OCI-LY3 (cell line): ENCODE measurements around the gene PPP1R14D.
"Not testable (repeated sequence)": the region's sequence is repeated elsewhere in the genome, so short reads cannot be mapped to it uniquely, and the experiment has no call there.

Source experiments
- H2AFZ ChIP-seq: fragments of 200-600, 300-600 bp; shearing (Covaris generic); 2 replicates; pipeline ENCODE4 v1.6.0; 2014; ENCODE audit warnings: antibody characterized with exemption, low read depth, low read length
- H3K27ac ChIP-seq: fragments of 200-600, 300-600 bp; sonication (generic); 2 replicates; pipeline ENCODE4 v1.5.1; 2014; ENCODE audit warnings: mild to moderate bottlenecking, low read length, moderate library complexity, mixed read lengths
- H3K27me3 ChIP-seq: fragments of 200-600, 300-600 bp; sonication (generic); 2 replicates; pipeline ENCODE4 v1.6.1; 2014; ENCODE audit warnings: low read depth, low read length, mixed read lengths
- H3K36me3 ChIP-seq: fragments of 200-600, 300-600 bp; sonication (generic); replicated peaks from 2 replicates; pipeline ENCODE3; 2014; ENCODE audit warnings: low read depth, low read length, mixed read lengths
- H3K4me1 ChIP-seq: fragments of 300-600, 200-600 bp; sonication (generic); 2 replicates; pipeline ENCODE4 v1.6.1; 2014; ENCODE audit warnings: low read length, mixed read lengths
- H3K4me2 ChIP-seq: fragments of 200-600, 300-600 bp; sonication (generic); 2 replicates; pipeline ENCODE4 v1.6.1; 2014; ENCODE audit warnings: low read length, mixed read lengths
- H3K4me3 ChIP-seq: fragments of 300-600, 200-600 bp; sonication (generic); 2 replicates; pipeline ENCODE4 v1.5.1; 2014; ENCODE audit warnings: antibody characterized with exemption, mild to moderate bottlenecking, low read length, moderate library complexity
- H3K79me2 ChIP-seq: fragments of 300-600, 200-600 bp; shearing (Covaris generic); 2 replicates; pipeline ENCODE4 v1.6.1; 2014; ENCODE audit warnings: mild to moderate bottlenecking, low read length, mixed read lengths
- H3K9ac ChIP-seq: fragments of 300-600, 200-600 bp; shearing (Covaris generic); 2 replicates; pipeline ENCODE4 v1.6.0; 2014; ENCODE audit warnings: mild to moderate bottlenecking, low read length, moderate library complexity
- H3K9me3 ChIP-seq: fragments of 200-600, 300-600 bp; shearing (Covaris generic); 2 replicates; pipeline ENCODE4 v1.6.1; 2014; ENCODE audit warnings: low read length, mixed read lengths; ENCODE audit not compliant: insufficient read depth
- H4K20me1 ChIP-seq: fragments of 200-600, 300-600 bp; sonication (generic); 2 replicates; pipeline ENCODE4 v1.6.1; 2016; ENCODE audit warnings: low read length, mixed read lengths; ENCODE audit not compliant: insufficient read depth
- EZH2phosphoT487 ChIP-seq: fragments of 200-600 bp; shearing (Covaris generic); IDR thresholded peaks from 2 replicates; pipeline ENCODE4 v1.6.1; 2018; ENCODE audit warnings: antibody characterized with exemption, mixed run types, low read depth
- TF ChIP-seq, protein P1 (sequence below): fragments of 200-600, 300-600 bp; sonication (generic); IDR thresholded peaks from 2 replicates; pipeline ENCODE4 v1.5.1; 2014; ENCODE audit warnings: antibody characterized with exemption, low read length, low read depth

PPP1R14D gene

DNA sequence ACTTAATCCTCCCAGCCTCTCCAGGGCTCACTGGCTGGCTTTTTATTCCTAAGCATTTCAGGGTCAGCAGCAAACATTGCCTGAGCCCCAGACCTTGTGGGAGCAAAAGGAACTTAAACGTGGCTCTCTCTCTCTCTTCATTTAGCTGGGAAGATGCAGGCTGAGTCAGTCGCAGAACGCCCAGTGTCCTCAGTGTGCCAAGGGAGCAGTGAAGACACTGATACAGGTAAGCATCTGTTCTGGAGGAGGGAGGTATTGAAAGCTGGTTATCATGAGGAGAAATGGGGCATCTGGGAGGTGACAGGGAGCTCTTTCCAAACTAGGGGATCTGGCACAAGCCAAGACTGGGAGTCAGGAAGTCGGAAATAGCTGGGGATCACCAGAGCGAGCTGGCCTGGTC, 41.2 kb upstream of the PPP1R14D start:
- no peaks in the 10 kb centered on the region for H4K20me1 ChIP-seq
- no peaks in the 10 kb centered on the region for H3K36me3 ChIP-seq
- H3K27ac ChIP-seq: no peak overlapping the region
- peaks cover 8% of the 10 kb centered on the region; the same call in 1 of the 2 replicates for H3K4me1 ChIP-seq
- no peak overlapping the region for H3K9ac ChIP-seq
- TF ChIP-seq, protein P1, sequence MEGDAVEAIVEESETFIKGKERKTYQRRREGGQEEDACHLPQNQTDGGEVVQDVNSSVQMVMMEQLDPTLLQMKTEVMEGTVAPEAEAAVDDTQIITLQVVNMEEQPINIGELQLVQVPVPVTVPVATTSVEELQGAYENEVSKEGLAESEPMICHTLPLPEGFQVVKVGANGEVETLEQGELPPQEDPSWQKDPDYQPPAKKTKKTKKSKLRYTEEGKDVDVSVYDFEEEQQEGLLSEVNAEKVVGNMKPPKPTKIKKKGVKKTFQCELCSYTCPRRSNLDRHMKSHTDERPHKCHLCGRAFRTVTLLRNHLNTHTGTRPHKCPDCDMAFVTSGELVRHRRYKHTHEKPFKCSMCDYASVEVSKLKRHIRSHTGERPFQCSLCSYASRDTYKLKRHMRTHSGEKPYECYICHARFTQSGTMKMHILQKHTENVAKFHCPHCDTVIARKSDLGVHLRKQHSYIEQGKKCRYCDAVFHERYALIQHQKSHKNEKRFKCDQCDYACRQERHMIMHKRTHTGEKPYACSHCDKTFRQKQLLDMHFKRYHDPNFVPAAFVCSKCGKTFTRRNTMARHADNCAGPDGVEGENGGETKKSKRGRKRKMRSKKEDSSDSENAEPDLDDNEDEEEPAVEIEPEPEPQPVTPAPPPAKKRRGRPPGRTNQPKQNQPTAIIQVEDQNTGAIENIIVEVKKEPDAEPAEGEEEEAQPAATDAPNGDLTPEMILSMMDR: no peak
- TF ChIP-seq EZH2phosphoT487: no peak
- H3K27me3 ChIP-seq: no peaks in the 10 kb centered on the region
- H3K4me2 ChIP-seq: no peak overlapping the region
- no peak overlapping the region for H2AFZ ChIP-seq
- H3K4me3 ChIP-seq: no peak overlapping the region
- no peaks in the 10 kb centered on the region for H3K9me3 ChIP-seq
- no peaks in the 10 kb centered on the region for H3K79me2 ChIP-seq

DNA sequence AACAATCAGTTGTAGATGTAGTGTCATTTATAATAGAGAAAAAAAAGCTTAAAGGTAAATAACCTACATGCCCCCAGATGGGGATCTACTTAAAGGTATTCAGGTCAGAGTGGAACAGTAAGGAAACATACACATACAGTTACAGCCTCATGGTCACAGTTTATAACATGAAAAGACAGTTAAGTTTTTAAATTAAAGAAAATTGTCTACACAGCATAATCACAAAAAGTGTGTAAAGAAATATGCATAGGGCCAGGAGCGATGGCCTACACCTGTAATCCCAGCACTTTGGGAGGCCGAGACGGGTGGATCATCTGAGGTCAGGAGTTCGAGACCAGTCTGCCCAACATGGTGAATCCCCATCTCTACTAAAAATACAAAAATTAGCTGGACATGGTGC, 38.7 kb upstream of the PPP1R14D start:
- H2AFZ ChIP-seq: no peak overlapping the region
- H3K27me3 ChIP-seq: no peaks in the 10 kb centered on the region
- H3K79me2 ChIP-seq: no peaks in the 10 kb centered on the region
- H3K4me3 ChIP-seq: no peak overlapping the region
- no peak overlapping the region for H3K4me2 ChIP-seq
- no peaks in the 10 kb centered on the region for H4K20me1 ChIP-seq
- TF ChIP-seq, protein P1: no peak
- no peak for TF ChIP-seq EZH2phosphoT487
- no peaks in the 10 kb centered on the region for H3K9me3 ChIP-seq
- no peak overlapping the region for H3K27ac ChIP-seq
- no peaks in the 10 kb centered on the region for H3K36me3 ChIP-seq
- no peak overlapping the region for H3K9ac ChIP-seq
- H3K4me1 ChIP-seq: peaks cover 4% of the 10 kb centered on the region; the same call in 1 of the 2 replicates

DNA sequence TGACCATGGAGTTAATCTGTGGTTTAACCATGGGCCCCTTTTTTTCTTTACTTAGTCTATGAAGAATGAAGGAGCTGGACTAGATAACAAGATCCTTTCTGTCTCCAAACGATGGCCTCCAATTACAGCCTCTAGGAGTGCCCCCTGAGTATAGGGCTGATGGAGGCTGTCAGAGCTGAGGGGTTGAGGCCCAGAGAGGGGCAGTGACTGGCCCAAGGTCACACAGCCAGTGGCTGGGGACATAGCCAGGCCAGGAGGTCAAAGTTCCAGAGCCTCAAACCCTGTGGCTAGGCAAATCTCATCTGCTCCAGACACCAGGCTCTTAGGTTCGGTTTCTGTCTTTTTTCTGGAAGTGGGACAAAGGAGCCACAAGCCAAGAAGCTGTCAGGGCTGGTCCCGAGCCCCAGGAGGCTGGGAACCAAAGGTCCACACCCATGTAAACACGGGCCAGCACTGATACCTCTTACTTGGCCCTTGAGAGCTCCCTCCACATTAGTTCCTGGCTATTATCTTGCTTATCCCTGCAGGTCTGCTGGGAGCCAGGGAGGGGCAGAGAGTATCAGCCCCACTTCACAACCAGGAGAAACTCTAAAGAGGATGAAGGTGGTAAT, 35.3 kb upstream of the PPP1R14D start:
- H3K27ac ChIP-seq: no peak overlapping the region
- H3K79me2 ChIP-seq: no peaks in the 10 kb centered on the region
- no peak overlapping the region for H3K9ac ChIP-seq
- H3K4me3 ChIP-seq: no peak overlapping the region
- peaks cover 8% of the 10 kb centered on the region for H3K4me1 ChIP-seq
- no peaks in the 10 kb centered on the region for H3K27me3 ChIP-seq
- H2AFZ ChIP-seq: no peak overlapping the region
- no peak for TF ChIP-seq EZH2phosphoT487
- TF ChIP-seq, protein P1: no peak
- H4K20me1 ChIP-seq: no peaks in the 10 kb centered on the region
- no peaks in the 10 kb centered on the region for H3K36me3 ChIP-seq
- H3K9me3 ChIP-seq: no peaks in the 10 kb centered on the region
- H3K4me2 ChIP-seq: no peak overlapping the region

DNA sequence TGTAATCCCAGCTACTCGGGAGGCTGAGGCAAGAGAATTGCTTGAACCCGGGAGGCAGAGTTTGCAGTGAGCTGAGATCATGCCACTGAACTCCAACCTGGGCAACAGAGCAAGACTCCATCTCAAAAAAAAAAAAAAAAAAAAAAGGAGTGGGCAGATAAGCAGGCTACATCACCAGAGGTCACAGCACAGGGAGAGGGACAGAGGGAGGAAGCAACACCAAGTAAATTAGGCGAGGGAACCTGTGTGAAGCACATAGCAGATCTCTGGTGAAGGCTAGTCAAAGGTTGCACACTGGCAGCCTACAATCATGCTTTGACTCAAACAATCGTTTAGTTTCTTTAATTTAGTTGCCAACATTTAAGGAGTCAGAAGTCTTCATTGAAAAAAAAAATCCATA, 32.6 kb upstream of the PPP1R14D start:
- not testable (repeated sequence) for H3K9me3 ChIP-seq, H3K36me3 ChIP-seq, H3K4me3 ChIP-seq, H3K79me2 ChIP-seq, H3K27me3 ChIP-seq, H3K27ac ChIP-seq, H3K9ac ChIP-seq, H4K20me1 ChIP-seq, H2AFZ ChIP-seq, H3K4me2 ChIP-seq
- H3K4me1 ChIP-seq: peaks cover 21% of the 10 kb centered on the region
